ENCODE data around the gene AWAT2.
"Not testable (repeated sequence)": the region's sequence is repeated elsewhere in the genome, so short reads cannot be mapped to it uniquely, and the experiment has no call there.

AWAT2 gene

DNA sequence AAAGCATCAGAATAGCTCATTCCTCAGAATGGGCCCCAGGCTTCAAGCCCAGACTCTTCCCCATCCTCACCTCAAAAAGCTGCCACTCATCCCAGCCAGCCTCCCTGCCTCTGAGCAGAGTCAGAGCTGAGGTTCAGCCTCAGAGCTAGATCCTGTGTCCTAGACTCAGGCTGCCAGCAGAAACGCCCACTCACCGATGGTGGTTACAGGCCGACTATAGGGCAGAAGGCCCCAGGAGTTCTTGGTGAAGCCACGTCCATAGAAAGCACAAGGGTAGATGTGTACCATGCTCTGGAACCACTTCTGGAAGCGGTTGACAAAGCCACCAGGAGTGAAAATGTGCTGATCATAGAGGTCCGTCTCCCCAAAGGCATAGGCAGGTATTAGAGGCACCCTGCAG lies 7.7 kb downstream of the AWAT2 start:
- no peak for DNase-seq (ENCODE audit: low read depth)

DNA sequence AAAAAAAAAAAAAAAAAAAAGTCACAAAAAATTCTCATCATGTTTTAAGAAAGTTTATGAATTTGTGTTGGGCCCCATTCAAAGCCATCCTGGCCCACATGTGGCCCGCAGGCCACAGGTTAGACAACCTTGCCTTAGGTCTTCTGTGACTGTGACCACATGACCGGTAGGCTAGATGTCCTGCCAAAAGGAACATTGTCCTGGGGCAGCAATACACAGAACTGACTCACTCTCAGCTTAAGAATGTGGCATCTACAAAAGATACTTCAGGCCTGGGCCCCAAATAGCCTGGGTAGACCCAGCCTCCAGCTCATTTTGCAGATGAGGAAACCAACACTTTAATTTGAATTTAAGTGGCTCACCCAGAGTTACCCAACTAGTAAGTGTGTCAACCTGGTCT lies 10.0 kb downstream of the AWAT2 start:
- peak; percentile 19 for DNase-seq (ENCODE audit: low read depth)

DNA sequence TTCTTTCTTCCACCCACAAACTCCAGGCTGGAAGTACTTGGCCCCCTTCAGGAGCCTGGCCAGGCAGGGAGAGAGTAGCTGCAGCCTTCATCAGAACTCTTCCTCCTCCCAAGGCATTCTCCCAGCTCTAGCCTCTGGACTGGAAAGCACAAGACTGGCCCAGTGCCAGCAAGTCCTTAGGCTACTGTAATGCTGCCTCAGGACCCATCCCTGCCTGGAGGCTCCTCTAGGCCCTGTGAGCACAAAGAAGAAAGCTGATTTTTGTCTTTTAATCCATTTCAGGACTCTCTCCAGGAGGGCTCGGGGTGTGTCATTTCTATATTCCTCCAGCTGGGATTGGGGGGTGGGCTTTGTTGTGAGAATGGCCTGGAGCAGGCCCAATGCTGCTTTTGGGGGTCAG lies 10.8 kb downstream of the AWAT2 start:
- peak; percentile 15 for DNase-seq (ENCODE audit: low read depth)

DNA sequence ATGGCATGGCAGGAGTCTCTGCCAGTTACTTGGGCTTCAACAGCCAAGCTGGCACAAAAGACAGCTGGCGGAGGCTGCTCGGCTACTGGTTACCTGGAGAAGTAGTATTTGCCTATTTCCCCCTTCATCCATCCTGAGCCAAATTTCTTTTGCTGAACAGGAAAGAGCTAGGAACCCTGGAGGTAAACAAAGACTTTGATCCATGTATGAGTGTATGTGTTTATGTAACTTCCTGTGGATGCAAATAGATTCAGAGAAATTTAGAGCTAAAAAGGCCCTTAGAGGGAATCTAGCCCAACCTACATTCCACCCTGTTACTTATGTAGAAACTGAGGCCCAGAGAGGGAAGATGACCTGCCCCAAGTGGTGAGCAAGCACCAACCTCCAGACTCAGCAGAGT lies 11.2 kb downstream of the AWAT2 start:
- no peak for DNase-seq (ENCODE audit: low read depth)

DNA sequence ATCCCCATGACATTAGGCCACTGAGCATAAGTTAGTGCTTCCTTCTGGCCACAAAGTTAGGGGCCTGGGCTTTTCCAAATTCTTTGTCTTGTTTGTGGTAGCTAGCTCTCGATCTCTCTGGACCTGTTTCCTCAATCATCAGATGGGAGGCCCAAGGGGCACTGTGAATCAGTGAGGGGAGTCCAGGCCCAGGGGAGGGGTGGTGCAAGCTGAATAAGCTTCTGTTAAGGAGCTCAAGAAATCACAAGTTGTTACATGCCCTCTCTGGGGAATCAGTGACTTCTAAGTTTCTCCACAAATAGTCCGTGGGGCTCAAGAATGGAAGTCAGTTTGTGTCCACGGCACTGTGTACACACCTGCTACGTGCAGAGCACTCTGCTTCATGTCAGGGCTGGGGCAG lies 15.1 kb downstream of the AWAT2 start:
- no peak for DNase-seq (ENCODE audit: low read depth)

DNA sequence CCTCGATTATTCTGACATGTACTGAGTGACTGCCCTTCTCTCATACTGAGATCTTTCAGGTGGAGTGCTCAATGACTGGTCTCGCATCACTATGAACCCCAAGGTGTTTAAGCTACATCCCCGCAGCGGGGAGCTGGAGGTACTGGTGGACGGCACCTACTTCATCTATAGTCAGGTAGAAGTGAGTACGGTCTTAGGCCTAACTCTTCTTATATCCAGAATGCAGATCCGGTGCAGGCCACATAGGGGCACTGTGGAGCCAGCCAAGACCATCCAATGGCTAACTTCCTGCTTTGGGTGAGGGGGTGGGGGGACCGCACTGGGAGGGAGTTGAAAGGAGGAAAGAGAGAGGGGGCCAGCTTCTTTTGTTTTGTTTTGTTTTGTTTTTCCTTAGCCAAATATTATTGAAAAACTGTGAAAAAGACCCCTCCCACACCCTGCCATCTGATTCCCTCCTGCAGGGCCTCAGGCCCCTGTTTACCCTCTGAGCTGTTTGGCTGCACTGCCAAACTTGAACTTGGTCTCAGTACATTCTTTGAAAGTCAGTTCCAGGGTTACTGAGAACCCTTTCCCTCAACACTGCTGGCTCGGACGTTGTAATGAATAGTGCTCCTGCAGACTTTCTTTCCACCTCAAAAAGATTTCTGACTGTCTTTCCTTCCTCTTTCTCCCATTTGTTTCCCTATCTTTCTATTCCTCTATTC lies 16.2 kb downstream of the AWAT2 start:
- peak; percentile 45 for DNase-seq (ENCODE audit: low read depth)

DNA sequence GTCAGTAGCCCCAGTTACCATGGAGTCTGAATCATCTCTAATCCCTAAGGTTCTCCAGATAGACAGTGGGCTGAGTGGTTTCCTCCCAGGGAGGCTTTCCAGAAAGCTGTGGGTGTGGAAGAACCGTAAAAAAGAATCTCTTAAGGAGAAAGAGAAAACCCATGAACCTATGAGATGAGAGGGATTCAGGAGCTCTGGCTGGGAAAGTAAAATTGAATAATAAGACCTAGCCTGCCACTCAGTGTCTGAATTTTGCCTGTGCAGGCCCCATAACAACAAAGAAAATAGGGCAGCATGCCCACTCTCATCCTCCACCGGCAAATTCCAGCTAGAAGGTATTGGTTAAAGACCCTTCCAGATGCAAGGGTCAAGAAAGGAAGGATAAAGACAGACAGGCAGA lies 16.9 kb downstream of the AWAT2 start:
- no peak for DNase-seq (ENCODE audit: low read depth)

DNA sequence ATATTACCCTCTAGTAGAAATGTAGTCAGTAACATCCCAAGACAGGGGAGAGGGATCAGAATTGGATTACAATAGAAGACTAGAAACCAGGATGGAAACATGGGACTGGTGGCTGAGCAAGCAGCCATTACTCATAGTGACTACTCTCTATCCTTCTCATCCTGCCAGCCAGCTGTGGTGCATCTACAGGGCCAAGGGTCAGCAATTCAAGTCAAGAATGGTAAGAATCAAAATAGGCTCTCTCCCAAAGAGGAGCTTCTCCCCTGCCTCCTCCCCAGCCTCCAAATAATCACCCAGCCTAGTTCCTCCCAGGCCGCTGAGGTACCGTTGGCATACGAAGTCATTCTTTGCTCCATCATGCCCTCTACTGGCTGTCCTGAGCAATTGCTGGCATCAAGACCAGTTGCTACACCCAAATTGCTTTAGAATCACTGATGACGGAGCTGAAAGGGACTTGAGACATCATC lies 19.4 kb downstream of the AWAT2 start:
- DNase-seq (ENCODE audit: low read depth): peak; percentile 59

DNA sequence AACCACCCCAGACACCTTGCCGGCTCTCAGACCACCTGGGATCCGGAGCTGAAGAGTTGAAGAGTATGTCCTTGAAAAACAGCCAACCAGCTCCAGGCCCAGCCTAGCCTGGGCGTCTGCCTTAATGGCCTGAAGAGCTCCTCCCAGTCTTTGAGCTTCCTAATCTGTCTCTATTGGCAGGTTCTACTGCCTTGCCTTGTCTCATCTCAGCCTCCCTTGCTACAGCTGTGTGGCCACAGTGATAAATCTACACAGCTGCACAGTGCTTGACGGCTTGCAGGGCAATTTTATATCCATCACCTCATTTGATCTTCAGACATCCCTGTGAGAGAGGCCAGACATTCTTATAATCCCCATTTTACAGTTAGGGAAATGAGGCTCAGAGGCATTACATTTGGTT lies 19.9 kb downstream of the AWAT2 start:
- DNase-seq (ENCODE audit: low read depth): no peak

DNA sequence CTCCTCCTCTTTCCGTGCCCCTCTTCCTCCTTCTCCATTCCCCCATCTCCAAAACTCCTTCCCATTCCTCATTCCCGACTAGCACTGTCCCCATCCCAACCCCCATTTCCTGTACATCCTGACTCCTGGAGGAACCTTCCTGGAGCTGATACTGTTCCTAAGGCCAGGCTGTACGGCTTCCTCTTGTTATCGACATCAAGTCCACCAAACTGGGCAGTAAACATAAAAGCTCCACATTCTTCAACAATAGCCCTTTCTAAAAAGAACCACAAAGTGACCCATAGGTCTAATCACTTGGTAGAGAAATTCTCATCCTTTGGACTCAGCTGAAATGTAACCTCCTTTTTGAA lies 22.9 kb downstream of the AWAT2 start:
- no peak for DNase-seq (ENCODE audit: low read depth)

DNA sequence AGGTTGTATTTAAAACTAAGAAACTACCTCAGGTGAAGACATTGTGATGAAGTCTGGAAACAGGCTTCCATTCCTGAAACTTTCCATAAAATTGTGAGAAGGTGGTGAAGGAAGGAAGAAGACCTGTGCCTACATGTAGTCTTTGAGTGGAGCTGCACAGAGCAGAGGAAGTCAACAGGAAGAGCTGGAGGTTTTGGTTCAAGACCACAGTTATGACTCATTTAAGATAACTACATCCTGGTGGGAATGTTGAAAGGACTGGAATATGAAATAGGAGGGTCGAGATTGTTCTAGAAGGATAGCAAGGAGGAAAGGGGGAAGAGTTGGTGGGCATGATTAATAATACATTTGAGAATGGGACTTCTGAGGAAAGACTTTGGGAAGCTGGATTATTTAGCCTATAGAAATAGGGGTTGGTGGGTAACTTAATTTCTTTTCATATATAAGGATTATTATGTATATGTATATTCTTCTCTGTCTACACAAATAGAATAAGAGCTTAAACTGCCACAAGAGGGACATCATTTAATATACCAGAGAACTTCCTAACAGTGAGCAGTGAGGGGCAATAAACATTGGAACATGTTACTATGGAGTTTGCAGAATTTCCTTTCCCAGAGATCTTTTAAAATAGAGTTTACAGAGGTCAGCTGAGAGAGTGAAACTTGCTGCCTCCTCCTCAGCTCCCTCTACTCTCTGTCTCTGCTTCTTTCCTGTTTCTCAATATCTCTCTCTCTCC lies 23.5 kb downstream of the AWAT2 start:
- peak; percentile 49 for DNase-seq (ENCODE audit: low read depth)

DNA sequence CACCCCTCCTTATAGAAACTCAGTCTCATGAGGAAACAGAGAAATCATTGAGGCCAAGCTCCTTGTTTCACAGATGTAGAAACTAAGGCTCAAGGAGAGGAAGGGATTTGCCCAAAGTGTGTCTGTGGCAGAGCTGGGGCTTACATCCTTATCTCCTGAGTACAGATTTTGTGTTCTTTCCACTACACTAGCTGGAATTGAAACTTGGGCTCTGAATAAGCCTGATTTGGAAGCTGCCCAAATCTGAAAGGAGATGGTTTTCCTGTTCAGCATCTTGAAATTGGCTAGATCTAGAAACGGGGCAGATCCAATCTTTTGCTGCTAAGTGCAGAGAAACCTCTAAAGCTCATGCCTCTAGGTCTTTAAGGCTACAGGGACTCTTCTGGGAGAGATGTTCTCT lies 24.3 kb downstream of the AWAT2 start:
- no peak for DNase-seq (ENCODE audit: low read depth)

DNA sequence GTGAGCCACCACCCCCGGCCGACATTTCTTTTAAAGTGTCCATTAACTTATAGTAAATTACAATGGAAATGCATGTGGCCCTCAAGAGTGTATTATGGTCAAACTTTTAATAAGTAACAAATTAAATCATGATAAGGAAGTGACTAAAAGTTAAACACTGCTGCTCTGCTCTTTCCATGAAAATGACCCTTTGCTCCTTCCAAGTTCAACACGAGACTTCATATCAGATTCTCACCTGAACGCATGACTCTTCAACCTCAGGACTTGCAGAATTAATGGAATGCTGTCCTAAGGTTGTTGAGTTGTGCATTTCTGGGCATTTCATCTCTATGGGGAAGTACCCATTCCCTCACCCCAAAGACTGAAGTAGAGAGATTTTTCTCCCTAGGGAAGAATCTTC lies 27.1 kb downstream of the AWAT2 start:
- no peak for DNase-seq (ENCODE audit: low read depth)

DNA sequence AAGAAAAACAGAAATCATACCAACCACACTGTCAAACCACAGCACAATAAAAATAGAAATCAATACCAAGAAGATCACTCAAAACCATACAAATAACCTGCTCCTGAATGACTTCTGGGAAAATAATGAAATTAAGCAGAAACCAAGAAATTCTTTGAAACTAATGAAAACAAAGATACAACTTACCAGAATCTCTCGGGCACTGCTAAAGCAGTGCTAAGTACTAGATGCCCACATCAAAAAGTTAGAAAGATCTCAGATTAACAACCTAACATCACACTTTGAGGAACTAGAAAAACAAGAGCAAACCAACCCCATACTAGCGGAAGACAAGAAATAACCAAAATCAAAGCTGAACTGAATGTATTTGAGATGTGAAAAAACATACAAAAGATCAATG lies 33.2 kb downstream of the AWAT2 start:
- no peak for DNase-seq (ENCODE audit: low read depth)

DNA sequence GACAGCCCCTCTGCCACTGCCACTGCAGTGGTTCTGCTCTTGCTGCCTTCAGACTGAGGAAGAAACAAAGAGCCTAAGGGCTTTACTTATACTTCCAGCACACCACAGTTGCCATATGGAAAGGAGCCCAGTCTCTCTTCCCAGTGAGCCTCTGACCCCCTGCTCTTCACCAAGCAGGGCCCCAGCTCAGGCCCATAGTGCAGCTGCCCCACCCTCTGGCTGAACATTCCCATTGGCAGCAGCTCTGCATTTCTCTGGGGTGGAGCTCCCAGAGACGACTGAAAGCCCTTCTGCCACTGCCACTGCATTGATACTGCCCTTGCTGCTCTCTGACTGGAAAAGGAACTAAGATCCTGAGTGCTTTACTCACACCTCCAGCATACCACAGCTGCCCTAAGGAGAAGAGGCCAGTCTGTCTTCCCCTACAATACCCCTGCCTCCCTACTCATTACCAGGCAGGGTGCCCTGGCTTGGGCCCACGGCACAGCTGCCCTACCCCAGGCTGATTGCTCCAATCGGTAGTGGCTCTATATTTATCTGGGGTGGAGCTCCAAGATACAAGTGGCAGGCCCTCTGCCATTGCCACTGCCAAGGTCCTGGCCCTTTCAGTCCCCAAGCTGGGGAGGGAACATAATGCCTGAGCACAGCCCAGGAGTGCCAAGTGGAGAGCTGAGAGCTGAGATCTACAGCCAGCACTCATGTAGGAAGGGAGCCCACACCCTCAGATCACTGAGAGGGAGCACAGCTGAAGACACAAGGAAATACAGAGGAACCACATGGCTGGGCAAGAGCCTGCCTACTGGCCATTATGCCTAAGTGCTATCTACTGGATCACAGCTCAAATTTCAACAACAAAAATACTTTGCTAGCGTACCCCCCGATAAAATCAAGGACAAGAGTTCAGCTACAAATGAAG lies 36.0 kb downstream of the AWAT2 start:
- no peak for DNase-seq (ENCODE audit: low read depth)

DNA sequence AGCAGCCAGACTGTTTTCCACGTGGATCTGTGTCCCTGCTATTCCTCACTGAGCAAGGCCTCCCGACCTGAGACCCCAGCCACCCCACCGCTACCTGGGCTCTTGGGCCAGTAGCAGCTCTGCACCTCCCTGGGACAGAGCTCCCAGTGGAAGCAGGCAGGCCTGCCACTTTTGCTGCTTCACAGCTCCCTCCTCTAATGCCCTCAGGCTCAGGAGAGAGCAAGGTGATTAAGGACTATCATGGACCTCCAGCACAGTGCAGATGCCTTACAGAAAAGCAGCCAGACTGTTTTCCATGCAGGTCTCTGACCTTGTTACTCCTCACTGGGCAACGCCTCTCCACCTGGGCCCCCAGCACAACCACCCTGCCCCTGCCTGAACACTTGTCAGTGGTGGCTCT lies 37.0 kb downstream of the AWAT2 start:
- no peak for DNase-seq (ENCODE audit: low read depth)

DNA sequence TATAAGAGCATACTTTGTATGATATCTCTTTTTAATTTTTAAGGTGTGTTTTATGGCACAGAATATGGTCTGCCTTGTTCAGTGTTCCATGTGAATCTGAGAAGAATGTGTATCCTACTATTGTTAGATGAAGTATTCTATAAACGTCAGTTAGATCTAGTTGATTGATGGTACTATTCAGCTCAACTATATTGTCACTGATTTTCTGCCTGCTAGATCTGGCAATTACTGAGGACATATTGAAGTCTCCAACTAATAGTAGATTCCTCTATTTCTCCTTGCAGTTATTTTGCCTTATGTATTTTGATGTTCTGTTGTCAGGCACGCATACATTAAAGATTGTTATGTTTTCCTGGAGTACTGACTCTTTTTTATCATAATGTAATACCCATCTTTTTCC lies 39.8 kb downstream of the AWAT2 start:
- no peak for DNase-seq (ENCODE audit: low read depth)

DNA sequence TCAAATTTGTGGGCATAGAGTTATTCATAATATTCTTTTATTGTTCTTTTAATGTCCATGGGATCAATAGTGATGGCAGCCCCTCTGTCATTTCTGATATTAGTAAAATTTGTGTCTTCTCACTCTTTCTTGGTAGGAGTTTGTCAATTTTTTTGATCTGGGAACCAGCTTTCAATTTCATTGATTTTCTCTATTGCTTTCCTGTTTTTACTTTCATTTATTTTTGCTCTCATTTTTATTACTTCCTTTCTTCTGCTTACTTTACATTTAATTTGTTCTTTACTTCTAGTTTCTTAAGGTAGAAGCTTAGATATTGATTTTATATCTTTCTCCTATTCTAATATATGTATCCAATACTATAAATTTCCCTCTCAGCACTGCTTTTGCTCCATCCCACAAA lies 40.7 kb downstream of the AWAT2 start:
- DNase-seq (ENCODE audit: low read depth): no peak

DNA sequence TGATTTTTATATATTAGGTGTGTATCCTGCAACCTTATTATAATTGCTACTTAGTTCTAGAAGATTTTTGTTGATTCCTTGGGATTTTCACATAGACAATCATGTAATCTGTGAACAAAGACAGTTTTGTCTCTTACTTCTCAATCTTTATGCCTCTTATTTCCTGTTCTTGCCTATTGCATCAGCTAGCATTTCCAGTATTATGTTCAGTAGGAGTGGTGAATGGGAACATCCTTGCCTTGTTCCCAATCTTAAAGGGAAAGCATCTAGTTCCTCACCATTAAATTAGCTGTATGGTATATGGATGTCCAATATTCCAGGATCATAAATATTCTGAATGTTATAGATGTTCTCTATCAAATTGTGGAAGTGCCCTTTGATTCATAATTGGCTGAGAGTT lies 41.8 kb downstream of the AWAT2 start:
- no peak for DNase-seq (ENCODE audit: low read depth)

DNA sequence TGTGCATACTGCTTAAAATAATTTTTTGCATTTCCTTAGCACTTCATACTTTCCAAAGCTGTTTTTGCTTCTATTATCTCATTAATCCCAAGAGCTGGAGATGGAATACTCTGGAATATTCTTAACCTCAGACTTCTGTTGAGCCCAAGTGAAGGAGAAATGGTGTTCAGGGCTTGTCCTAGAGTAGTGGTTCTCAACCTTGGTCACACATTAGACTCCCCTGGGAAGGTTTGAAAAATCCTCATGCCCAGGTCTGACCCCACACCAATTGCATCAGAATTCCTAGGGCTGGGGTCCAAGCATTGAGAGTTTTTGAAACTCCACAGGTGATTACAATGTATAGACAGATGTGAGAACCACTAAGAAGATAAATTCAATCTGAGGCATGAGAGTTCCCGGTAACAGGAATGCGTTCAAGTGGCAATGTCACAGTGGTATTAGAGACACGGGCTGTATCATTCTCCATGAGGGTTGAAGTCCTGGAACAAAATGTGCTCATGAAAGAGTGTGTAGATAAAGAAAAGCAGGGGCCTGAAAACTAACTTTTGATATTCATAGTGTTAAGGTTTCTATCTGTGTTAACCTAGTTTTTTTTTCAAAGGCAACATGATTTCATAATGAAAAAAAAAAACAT lies 47.9 kb downstream of the AWAT2 start:
- no peak for DNase-seq (ENCODE audit: low read depth)

DNA sequence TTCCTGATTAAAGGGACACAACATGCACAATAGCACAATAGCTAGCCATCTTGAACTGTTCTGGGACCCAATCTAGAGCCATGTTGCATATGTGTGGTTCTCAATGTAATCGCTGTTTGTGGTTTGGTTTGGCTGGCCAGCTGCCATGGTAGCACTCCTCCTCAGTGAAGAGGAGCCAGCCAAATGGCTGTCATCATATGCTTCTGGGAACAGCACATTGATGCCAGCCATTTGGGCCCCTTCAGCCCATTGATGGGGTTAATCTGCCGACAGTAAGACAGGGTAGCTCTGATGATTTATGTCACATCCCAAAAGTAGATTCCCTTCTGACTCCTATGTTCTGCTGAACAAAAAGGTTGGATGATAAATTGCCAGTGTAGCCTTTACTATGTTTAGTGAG lies 48.5 kb downstream of the AWAT2 start:
- no peak for DNase-seq (ENCODE audit: low read depth)

DNA sequence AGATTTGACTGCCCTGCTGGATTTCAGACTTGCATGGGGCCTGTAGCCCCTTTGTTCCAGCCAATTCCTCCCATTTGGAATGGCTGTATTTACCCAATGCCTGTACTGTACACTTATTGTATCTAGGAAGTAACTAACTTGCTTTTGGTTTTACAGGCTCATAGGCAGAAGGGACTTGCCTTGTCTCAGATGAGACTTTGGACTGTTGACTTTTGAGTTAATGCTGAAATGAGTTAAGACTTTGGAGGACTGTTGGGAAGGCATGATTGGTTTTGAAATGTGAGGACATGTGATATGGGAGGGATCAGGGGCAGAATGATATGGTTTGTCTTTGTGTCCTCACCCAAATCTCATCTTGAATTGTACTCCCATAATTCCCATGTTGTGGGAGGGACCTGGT lies 51.4 kb downstream of the AWAT2 start:
- not testable (repeated sequence) for DNase-seq (ENCODE audit: low read depth)

DNA sequence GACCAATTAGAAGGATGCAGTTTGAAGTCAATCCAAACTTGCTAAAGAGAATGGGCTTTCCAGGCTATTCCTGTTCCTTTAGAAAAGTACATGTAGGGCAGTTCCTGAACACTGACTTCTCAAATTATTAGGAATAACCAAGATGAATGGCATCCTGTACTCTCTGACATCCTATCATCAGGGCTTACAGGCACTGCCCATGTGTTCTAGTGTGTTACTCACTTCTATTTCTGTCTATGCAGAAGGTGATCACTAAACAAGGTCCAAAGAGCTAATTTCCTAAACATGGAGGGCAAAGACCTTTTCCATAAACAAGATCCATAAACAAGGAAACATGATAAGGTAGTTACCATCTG lies 53.6 kb downstream of the AWAT2 start:
- DNase-seq (ENCODE audit: low read depth): no peak
